Colon (tissue), 2 donors: ENCODE results near the gene HIF3A.
"Not testable (repeated sequence)": the region's sequence is repeated elsewhere in the genome, so short reads cannot be mapped to it uniquely, and the experiment has no call there.

Experiments
- FAIRE-seq: peaks from 2 replicates; lab custom pipeline; 2012; peaks lifted over from hg19 to GRCh38; lab: Jason Lieb, UNC
- donor health status: control.
- donor health status: control.

Gene HIF3A

GRCh38 chr19:46361915-46362314 lies 65.1 kb downstream of the HIF3A start:
- FAIRE-seq, result no peak

GRCh38 chr19:46364359-46364758 lies 67.5 kb downstream of the HIF3A start:
- FAIRE-seq, result no peak

- FAIRE-seq, result no peak
Measured at GRCh38 chr19:46365561-46365960, 68.7 kb downstream of the HIF3A start.

GRCh38 chr19:46366620-46367292 lies 69.9 kb downstream of the HIF3A start:
- no peak for FAIRE-seq

GRCh38 chr19:46367426-46367825 lies 70.6 kb downstream of the HIF3A start:
- no peak for FAIRE-seq

- FAIRE-seq, result no peak
Measured at GRCh38 chr19:46368116-46368515, 71.3 kb downstream of the HIF3A start.

GRCh38 chr19:46369817-46370216 lies 73.0 kb downstream of the HIF3A start:
- no peak for FAIRE-seq

GRCh38 chr19:46371371-46371901 lies 74.6 kb downstream of the HIF3A start:
- no peak for FAIRE-seq

- no peak for FAIRE-seq
Measured at GRCh38 chr19:46372901-46373490, 76.2 kb downstream of the HIF3A start.

GRCh38 chr19:46373491-46374359 lies 76.9 kb downstream of the HIF3A start:
- no peak for FAIRE-seq

GRCh38 chr19:46374536-46375475 lies 78.0 kb downstream of the HIF3A start:
- FAIRE-seq, result no peak

GRCh38 chr19:46375476-46376067 lies 78.7 kb downstream of the HIF3A start:
- not testable (repeated sequence) for FAIRE-seq

GRCh38 chr19:46376241-46377153 lies 79.7 kb downstream of the HIF3A start:
- FAIRE-seq, result no peak

GRCh38 chr19:46378268-46378667 lies 81.4 kb downstream of the HIF3A start:
- no peak for FAIRE-seq

- no peak for FAIRE-seq
Measured at GRCh38 chr19:46380690-46381089, 83.8 kb downstream of the HIF3A start.

- FAIRE-seq, result no peak
Measured at GRCh38 chr19:46381346-46381745, 84.5 kb downstream of the HIF3A start.

- FAIRE-seq, result no peak
Measured at GRCh38 chr19:46381756-46382345, 85.0 kb downstream of the HIF3A start.

- FAIRE-seq, result no peak
Measured at GRCh38 chr19:46383171-46383815, 86.5 kb downstream of the HIF3A start.

- no peak for FAIRE-seq
Measured at GRCh38 chr19:46383846-46384245, 87.0 kb downstream of the HIF3A start.
